HG02642 (cell line): Measurements from ENCODE around the gene NREP.

ENCODE experiments used
- ATAC-seq: cut with Tn5 transposase; IDR thresholded peaks from one replicate; pipeline ENCODE4 v1.9.1; 2021; ENCODE audit warnings: mild to moderate bottlenecking; ENCODE audit not compliant: unreplicated experiment, poor library complexity

Gene NREP, protein sequence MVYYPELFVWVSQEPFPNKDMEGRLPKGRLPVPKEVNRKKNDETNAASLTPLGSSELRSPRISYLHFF

DNA sequence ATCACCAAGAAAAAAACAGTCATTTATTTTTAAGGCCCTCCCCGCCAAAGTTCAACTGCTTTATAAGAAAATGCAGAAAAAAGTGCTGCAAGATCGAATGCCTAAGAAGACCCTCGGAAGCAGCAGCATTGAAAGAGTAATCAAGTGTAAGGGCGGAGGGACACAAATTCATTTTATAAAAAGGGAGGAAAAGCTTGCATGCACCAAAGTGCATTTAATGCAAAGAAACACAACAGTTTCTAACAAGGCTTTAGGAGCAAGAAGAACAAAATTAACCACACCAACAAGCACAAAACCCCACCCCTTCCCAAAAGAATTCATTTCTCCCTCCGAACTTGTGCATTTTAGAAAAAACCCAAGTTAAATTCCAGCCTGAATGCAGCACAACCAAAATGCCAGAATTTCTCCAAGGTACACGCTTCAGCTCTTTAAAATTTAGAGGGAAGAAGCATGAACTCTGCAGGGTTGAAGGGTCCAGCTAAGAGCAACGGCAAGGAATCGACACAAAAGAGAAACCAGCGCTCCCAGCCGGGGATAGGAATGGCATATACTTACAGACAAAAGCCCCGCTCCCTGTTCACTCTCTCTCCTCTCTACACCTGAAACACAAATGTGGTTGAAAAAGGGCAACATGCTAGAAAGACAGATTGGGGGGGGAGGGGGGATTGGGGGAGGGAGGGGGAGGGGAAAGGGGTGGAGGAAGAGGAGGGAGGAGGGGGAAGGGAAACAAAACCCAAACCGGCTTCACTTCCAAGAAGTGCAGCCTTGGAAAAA is at the start of gene NREP:
Gene NREP, minus strand, starts transcription at position 614 of the 774 bp plus-strand sequence. CDS start 1,422 bp downstream, outside the sequence.
- ATAC-seq, result peak; percentile 1

DNA sequence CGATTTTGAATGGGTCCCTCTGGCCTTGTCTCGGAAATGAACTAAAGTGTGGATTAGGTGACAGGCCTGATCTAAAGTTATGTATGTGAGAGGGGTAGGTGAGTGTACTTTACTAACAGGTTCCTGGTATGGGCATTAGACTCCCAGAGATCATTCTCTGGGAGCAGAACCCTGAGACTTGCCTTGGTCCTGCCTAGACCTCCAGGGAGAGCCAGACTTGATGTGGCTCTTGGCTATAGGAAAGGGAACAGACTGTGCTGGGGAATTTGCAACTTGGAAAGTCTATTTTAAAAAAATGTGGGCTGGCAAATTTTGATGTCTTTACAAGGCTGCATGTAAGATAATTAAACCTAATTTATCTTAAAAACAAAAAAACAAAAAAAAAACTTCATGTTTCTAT is 49.8 kb upstream of the NREP start:
- no peak for ATAC-seq

GRCh38 chr5:111806156-111806555 is 49.2 kb upstream of the NREP start:
- no peak for ATAC-seq

- ATAC-seq, result no peak
Measured at GRCh38 chr5:111805071-111805470, 48.1 kb upstream of the NREP start.

DNA sequence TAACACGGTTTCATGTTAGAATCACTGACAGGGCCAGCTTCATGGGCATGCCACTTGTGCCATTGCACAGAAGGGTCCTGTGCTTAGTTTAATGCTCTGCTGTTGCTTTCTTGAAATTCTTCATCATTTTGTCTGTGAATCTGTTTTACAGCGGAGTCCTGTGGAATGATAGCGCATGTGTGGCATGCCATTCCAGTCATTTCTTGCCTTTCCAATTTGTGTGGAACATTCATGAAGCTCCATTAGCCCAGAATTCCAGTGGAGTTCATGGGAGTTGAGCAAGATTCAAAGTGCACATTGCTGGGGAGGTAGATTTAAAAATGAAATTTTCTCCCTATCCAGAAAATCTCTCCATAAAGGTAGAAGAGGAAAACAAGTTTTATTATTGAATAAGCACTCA is 43.4 kb upstream of the NREP start:
- no peak for ATAC-seq

DNA sequence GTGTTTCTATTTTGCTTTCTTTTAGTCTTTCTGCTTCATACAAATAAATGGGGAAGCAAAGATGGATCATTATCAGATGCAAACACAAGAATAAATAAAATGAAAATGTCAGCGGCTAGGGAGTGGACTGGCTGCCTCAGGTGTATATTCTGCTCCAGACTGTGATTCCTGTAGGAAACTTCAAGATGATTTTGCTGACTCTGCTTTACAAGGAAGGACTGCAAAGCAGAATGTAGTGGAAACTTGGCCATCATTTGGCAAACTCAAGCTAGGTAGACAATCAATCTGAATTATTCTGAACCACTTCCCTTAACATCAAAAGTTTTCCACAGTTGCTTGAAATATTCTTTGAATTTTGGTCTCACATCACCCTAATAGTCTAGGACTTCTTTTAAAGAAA is 38.1 kb upstream of the NREP start:
- no peak for ATAC-seq

- no peak for ATAC-seq
Measured at GRCh38 chr5:111792471-111793058, 35.6 kb upstream of the NREP start.

DNA sequence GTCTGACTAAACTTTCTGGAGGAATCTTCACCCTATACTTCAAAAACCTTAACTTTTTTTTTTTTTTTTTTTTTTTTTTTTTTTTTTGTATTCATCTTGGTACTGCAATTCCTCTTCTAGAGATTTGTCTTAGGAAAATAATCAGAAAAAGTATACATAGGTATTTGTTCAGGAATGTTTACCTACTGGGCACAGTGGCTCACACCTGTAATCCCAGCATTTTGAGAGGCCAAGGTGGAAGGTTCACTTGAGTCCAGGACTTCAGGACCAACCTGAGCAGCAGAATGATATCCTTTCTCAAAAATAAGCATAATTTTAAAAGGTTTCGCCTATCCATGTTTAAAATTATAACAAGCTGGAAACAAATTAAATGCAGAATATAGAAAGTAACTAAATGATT is 33.3 kb upstream of the NREP start:
- ATAC-seq, result no peak

DNA sequence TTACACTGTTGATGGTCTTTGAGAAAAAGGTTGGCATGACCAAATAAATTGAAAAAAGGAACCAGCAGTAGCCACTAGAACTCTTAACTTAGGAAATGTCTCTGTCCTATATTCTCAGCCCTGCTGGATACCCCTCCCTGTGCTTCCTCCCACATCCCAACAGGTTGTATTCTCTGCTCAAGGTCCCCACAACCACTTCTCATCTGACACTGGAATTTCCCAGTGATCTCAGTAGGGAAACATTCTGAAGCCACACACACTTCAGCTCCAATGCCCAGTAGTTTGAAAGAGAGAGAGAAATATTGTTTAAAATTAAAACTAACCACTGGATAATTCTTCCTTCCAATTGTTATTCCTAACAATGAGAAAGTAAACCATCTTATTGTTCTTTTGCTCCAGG is 30.0 kb upstream of the NREP start:
- ATAC-seq, result no peak

DNA sequence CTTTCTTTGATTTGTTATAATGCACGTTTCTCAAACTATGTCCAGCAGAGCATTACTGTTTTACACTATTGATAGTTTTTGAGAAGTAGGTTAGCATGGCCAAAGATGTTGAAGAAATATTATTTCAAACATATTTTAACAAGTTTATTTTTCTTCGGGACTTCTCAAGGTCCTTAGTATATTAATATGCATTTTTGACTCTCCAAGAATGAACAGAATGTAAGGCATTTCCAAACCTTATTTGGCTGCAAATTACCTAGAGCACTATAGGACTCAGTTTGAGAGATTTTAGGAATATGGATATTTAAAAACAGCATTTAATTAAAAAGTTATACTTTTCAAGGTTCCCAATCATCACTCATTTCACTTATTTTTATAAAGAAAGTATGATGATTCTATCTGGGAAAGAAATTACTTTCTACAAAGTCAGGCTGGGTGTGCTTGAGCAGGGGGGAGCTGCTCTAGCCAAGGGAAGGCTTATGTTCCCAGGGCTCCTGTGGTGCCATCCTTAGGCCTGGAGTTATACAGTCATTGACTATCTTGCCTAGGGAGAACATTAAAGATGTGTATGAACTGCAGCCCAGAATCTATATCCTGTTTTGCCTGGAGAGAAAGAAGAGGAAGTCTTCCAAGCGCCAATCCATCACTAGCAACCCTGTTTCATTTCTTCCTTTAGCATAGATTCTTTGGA is 27.6 kb upstream of the NREP start:
- no peak for ATAC-seq

DNA sequence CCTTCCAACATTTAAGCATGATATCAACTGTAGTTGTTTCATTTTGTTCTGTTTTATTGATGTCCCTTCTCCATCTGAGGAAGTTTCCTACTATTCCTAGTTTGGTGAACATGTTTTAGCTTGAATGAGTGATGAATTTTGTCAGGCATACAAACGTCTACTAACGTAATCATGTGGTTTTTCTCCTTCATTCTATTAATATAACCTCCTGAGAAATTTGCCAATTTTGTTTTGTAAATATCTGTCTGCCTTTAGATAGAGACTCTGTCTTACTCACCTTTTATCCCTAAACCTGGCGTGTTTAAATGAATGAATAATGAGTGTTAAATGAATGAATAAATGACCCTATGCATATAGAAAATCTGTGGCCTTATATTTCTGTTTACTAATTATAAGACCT is 26.5 kb upstream of the NREP start:
- ATAC-seq, result no peak

DNA sequence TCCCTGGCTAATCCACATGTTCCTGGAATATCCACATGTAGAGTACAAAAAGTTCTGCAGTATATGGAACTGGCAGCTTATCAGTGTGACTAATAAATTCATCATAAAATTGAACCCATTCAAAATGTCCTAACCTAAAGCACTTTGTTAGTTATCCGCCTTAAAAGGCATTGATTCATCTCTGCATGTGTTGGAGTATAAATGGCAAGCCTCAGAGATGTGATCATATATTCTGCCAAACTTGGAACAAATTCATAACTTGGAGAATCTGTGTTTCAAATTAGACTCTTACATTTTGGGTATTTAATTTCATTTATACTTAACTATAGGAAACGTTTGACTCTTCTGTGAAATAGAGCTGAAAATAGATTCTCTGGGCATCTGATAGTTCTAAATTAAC is 25.2 kb upstream of the NREP start:
- no peak for ATAC-seq

- no peak for ATAC-seq
Measured at GRCh38 chr5:111781200-111781599, 24.2 kb upstream of the NREP start.

- no peak for ATAC-seq
Measured at GRCh38 chr5:111779922-111780292, 22.9 kb upstream of the NREP start.

GRCh38 chr5:111779260-111779921 is 22.4 kb upstream of the NREP start:
- no peak for ATAC-seq

DNA sequence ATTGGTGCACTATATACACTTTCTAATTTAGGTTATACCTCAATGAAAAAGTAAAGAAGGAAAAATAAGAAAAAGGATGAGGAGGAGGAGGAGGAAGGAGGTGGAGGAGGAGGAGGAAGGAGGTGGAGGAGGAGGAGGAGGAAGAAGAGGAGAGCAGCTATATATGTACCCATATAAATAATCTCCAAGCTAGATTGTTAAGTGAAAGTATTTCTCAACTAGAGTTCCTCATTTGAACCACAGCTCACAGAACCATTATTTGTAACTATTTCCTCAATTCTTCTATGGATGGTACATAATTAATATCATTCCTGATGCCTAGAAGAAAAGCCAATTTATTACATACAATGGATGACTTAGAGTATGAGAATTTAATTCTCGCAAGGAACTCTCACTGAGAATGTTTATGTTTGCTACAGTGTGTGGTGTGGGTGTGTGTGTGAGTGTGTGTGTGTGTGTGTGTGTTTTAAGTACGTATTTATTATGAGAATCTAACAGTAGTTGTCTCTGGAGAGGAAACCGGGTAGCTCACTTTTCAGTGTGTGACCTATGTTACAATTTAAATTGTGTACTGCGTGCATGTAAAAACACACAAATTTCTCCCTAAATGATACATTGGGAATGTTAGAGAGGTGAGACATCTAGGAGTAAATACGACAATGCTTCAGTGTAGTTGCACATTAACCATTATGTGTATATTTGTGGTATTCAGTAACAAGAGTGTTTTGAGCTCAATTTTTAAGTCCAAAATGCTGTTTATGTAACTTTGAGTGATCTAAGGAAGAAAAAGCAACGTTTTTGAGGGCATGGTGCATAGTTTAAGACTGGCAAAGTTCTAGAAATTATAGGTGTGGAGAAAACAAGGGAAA is 20.2 kb upstream of the NREP start:
- no peak for ATAC-seq

GRCh38 chr5:111775224-111775623 is 18.2 kb upstream of the NREP start:
- no peak for ATAC-seq

- ATAC-seq, result peak; percentile 51
Measured at GRCh38 chr5:111774525-111774924, 17.5 kb upstream of the NREP start.

GRCh38 chr5:111772456-111773122 is 15.6 kb upstream of the NREP start:
- ATAC-seq, result no peak
